Liver (tissue), 9 donors: ENCODE results near the gene MRPL37. TPM values are rescaled to one million over a fixed set of nuclear protein-coding genes. Genes with fewer than 3 reads are reported as not detected.

Source experiments
- DNase-seq: peaks from one replicate; pipeline ENCODE4 v3.0.0-alpha.2; 2017; ENCODE audit warnings: low spot score
- H3K27ac ChIP-seq, 2 donors: one replicate each; pipeline ENCODE4 v1.7.0; 2013; ENCODE audit warnings: inconsistent platforms in 2 of 2, low read length in 2 of 2, control low read depth in 1 of 2, low read depth in 1 of 2, mild to moderate bottlenecking in 1 of 2
- H3K27me3 ChIP-seq, 4 donors: one replicate each; pipeline versions ENCODE4 v1.6.1 to v1.7.0; 2013; ENCODE audit warnings: low read length in 3 of 4, inconsistent platforms in 1 of 4, mild to moderate bottlenecking in 1 of 4, moderate library complexity in 1 of 4; ENCODE audit not compliant: control insufficient read depth in 4 of 4, insufficient read depth in 4 of 4
- H3K36me3 ChIP-seq, 4 donors: one replicate each; pipeline versions ENCODE4 v1.6.1 to v1.7.0; 2013; ENCODE audit warnings: low read length in 3 of 4, mild to moderate bottlenecking in 3 of 4, low read depth in 1 of 4, moderate library complexity in 1 of 4; ENCODE audit not compliant: control insufficient read depth in 4 of 4, insufficient read depth in 3 of 4
- H3K4me1 ChIP-seq, 4 donors: one replicate each; pipeline versions ENCODE4 v1.6.1 to v1.7.0; 2013; ENCODE audit warnings: low read length in 3 of 4, mild to moderate bottlenecking in 3 of 4, moderate library complexity in 1 of 4; ENCODE audit not compliant: control insufficient read depth in 4 of 4, insufficient read depth in 4 of 4
- H3K4me3 ChIP-seq, 3 donors: one replicate each; pipeline versions ENCODE4 v1.6.1 to v1.7.0; 2013; ENCODE audit warnings: low read length in 3 of 3, control low read depth in 1 of 3, low read depth in 1 of 3, mild to moderate bottlenecking in 1 of 3
- H3K9ac ChIP-seq, 2 donors: one replicate each; pipeline ENCODE4 v1.7.0; 2013; ENCODE audit warnings: low read length in 2 of 2, mild to moderate bottlenecking in 2 of 2, moderate library complexity in 2 of 2, control low read depth in 1 of 2, low read depth in 1 of 2
- H3K9me3 ChIP-seq, 4 donors: one replicate each; pipeline versions ENCODE4 v1.6.1 to v1.7.0; 2013; ENCODE audit warnings: low read length in 3 of 4; ENCODE audit not compliant: control insufficient read depth in 4 of 4
- FOXA1 ChIP-seq: IDR thresholded peaks from 2 replicates; pipeline ENCODE4 v1.6.1; 2016; ENCODE audit warnings: antibody characterized with exemption
- HNF4A ChIP-seq, 2 donors: conservative IDR thresholded peaks; 2 replicates each; pipeline ENCODE4 v1.6.1; 2016; ENCODE audit warnings: antibody characterized with exemption in 2 of 2, mild to moderate bottlenecking in 2 of 2
- SP1 ChIP-seq: IDR thresholded peaks from 2 replicates; pipeline ENCODE4 v1.6.1; 2018; ENCODE audit warnings: antibody characterized with exemption, mild to moderate bottlenecking
- TAF1 ChIP-seq: conservative IDR thresholded peaks from 2 replicates; pipeline ENCODE4 v1.6.1; 2016; ENCODE audit warnings: antibody characterized with exemption, mild to moderate bottlenecking
- YY1 ChIP-seq: IDR thresholded peaks from 2 replicates; pipeline ENCODE4 v1.6.1; 2016; ENCODE audit warnings: antibody characterized with exemption, mild to moderate bottlenecking
- WGBS: extraction: QIAGEN DNeasy Blood & Tissue Kit; methylation state at CpG from one replicate; pipeline ENCODE4 v1.1.7; 2013; 5-methylcytosine and 5-hydroxymethylcytosine counted together
- polyA plus RNA-seq, 2 donors: library from polyadenylated mRNA; stranded (reverse) in 1 of 2; unstranded in 1 of 2; fragments of 200-250 nt in 1 of 2; fragments of >200 nt in 1 of 2; fragmentation: Nextera tagmentation in 1 of 2; extraction: Ambion mirVana in 1 of 2; gene quantifications; one replicate each; pipeline versions ENCODE4 v1.2.1 to v1.2.3, GENCODE V29; 2013 to 2015
- total RNA-seq, 2 donors: library from RNA; depleted of rRNA; stranded (reverse); fragments of >200 nt; gene quantifications; one replicate each; pipeline ENCODE4 v1.2.3, GENCODE V29; 2014
- TF ChIP-seq, protein P1 (sequence below): fragments of 150-350 bp; IDR thresholded peaks from 2 replicates; pipeline ENCODE4 v1.5.1; 2017; ENCODE audit warnings: improper control_type of control experiment, low read depth, low read length; ENCODE audit not compliant: missing input control
- TF ChIP-seq, protein P2 (sequence below): IDR thresholded peaks from 2 replicates; pipeline ENCODE4 v1.6.1; 2016; ENCODE audit warnings: antibody characterized with exemption
- donor health status: healthy.
- donor health status: healthy.
- donor health status: healthy.
- donor health status: healthy.
- donor health status: healthy.

Gene MRPL37
- total and polyA plus RNA-seq, 4 donors, result 34.7 to 114 (median 69.2) TPM

DNA sequence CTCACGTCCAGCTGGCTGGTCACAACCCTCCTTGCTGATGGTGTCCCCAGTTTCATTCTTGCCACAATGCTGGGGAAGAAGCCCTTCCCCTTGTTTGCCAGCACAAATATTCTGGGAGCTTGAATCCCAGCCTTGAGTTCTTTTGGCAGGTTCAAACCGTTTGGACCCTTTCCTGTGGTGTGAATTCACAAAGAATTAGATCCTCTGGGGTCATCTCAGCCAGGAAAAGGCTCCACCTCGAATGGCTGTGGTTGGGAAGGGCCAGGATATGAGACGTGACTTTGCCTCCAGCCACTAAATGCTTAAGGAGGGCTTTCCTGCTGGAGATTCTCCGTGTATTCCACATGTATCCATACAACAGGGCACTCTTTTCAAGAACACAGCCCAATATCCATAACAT, 66.9 kb downstream of the MRPL37 start:
- Histone ChIP-seq H3K27ac (no peak overlapping the region), H3K9me3 (no peaks in the 10 kb centered on the region), H3K4me1 (peaks cover 2 to 24% (median 10%) of the 10 kb centered on the region in 4 donors), H3K27me3 (no peaks in the 10 kb centered on the region), H3K9ac (no peak overlapping the region), H3K36me3 (no peaks in the 10 kb centered on the region), H3K4me3 (no peak overlapping the region)
- 71% methylated on average over 5 of the region's 5 CpGs for WGBS
- DNase-seq, result no peak
- TF ChIP-seq FOXA1 (no peak), SP1 (no peak), TAF1 (no peak), HNF4A (conservative IDR thresholded peaks at IDR 0.05) (no peak), YY1 (no peak)
- TF ChIP-seq, protein P1, sequence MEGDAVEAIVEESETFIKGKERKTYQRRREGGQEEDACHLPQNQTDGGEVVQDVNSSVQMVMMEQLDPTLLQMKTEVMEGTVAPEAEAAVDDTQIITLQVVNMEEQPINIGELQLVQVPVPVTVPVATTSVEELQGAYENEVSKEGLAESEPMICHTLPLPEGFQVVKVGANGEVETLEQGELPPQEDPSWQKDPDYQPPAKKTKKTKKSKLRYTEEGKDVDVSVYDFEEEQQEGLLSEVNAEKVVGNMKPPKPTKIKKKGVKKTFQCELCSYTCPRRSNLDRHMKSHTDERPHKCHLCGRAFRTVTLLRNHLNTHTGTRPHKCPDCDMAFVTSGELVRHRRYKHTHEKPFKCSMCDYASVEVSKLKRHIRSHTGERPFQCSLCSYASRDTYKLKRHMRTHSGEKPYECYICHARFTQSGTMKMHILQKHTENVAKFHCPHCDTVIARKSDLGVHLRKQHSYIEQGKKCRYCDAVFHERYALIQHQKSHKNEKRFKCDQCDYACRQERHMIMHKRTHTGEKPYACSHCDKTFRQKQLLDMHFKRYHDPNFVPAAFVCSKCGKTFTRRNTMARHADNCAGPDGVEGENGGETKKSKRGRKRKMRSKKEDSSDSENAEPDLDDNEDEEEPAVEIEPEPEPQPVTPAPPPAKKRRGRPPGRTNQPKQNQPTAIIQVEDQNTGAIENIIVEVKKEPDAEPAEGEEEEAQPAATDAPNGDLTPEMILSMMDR, result no peak
- TF ChIP-seq, protein P2, sequence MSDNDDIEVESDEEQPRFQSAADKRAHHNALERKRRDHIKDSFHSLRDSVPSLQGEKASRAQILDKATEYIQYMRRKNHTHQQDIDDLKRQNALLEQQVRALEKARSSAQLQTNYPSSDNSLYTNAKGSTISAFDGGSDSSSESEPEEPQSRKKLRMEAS, result no peak

Other genes starting within 250 kb of the MRPL37 start
- gene LDLRAD1, start 182.0 kb upstream of the MRPL37 start, total RNA-seq, result not detected
- not detected for gene LDLRAD1, start 182.0 kb upstream of the MRPL37 start, polyA plus RNA-seq
- 100 to 1,000 TPM; 255 to 261 TPM for gene TMEM59, start 147.0 kb upstream of the MRPL37 start, total RNA-seq
- 100 to 1,000 TPM; 298 to 436 TPM for gene TMEM59, start 147.0 kb upstream of the MRPL37 start, polyA plus RNA-seq
- 1 to 10 TPM; 1.9 to 2.1 TPM for gene TCEANC2, start 146.6 kb upstream of the MRPL37 start, total RNA-seq
- gene TCEANC2, start 146.6 kb upstream of the MRPL37 start, polyA plus RNA-seq, result 1 to 10 TPM in 1 of 2 donors, under 1 TPM in 1; 0.89 to 1.6 TPM
- gene CDCP2, start 47.2 kb upstream of the MRPL37 start, total RNA-seq, result under 1 TPM in 1 of 2 donors, not detected in 1; under 0.01 TPM
- gene CDCP2, start 47.2 kb upstream of the MRPL37 start, polyA plus RNA-seq, result not detected
- 1 to 10 TPM; 3.6 to 4.5 TPM for gene CYB5RL, start 137 bp upstream of the MRPL37 start, total RNA-seq
- 1 to 10 TPM; 1.5 TPM for gene CYB5RL, start 137 bp upstream of the MRPL37 start, polyA plus RNA-seq
- gene SSBP3, start 206.2 kb downstream of the MRPL37 start, total RNA-seq, result 10 to 100 TPM in 1 of 2 donors, 1 to 10 TPM in 1; 7.7 to 24.7 TPM
- 10 to 100 TPM; 16.5 to 18.0 TPM for gene SSBP3, start 206.2 kb downstream of the MRPL37 start, polyA plus RNA-seq